ENCODE data around the gene PEF1.

PEF1 gene

GRCh38 chr1:31617218-31617915 is 27.3 kb downstream of the PEF1 start, which contains the start of gene HCRTR1:
Gene HCRTR1 (plus strand): TSS chr1:31617689. CDS start chr1:31619193, 1,504 bp downstream.
- H3K4me1 ChIP-seq (ENCODE audit: control insufficient read depth, insufficient read depth, low read length, poor library complexity, severe bottlenecking), result peaks cover 10% of the 10 kb centered on the region
- no peaks in the 10 kb centered on the region for H3K36me3 ChIP-seq (ENCODE audit: control insufficient read depth, insufficient read depth, low read length)
- no peak within 1 kb of the TSS for H3K27ac ChIP-seq (ENCODE audit: insufficient read depth, low read length, poor library complexity, severe bottlenecking)
- DNase-seq, result no peak
- no peaks in the 10 kb centered on the region for H3K9me3 ChIP-seq (ENCODE audit: control insufficient read depth, low read length)
- peak within 1 kb of the TSS; percentile 46 for H3K4me3 ChIP-seq (ENCODE audit: insufficient read depth, low read depth, low read length, poor library complexity, severe bottlenecking)
- H3K27me3 ChIP-seq (replicated peaks; ENCODE audit: control insufficient read depth, insufficient read depth, low read length, poor library complexity, severe bottlenecking), result peaks cover 9% of the 10 kb centered on the region

DNA sequence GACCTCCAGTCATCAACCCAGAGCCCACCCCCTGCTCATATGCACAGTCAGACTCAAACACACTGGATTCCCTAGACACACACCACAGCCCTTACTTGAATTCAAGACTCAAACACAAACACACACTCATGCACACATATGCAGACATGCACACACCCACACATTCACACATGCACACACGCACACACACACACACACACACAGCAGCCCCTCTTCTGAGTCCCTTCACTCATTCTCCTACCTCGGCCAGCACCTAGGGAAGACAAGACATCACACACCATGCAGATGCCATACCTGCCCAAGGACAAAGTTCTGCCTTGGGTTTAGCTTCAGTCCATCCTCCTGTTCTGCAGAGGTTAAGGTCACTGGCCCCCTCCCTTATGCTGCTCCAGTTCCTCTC is 28.7 kb downstream of the PEF1 start:
- Histone ChIP-seq H3K27me3 (replicated peaks; ENCODE audit: control insufficient read depth, insufficient read depth, low read length, poor library complexity, severe bottlenecking) (peaks cover 9% of the 10 kb centered on the region), H3K27ac (ENCODE audit: insufficient read depth, low read length, poor library complexity, severe bottlenecking) (no peak overlapping the region), H3K4me3 (ENCODE audit: insufficient read depth, low read depth, low read length, poor library complexity, severe bottlenecking) (no peak overlapping the region), H3K9me3 (ENCODE audit: control insufficient read depth, low read length) (no peaks in the 10 kb centered on the region), H3K4me1 (ENCODE audit: control insufficient read depth, insufficient read depth, low read length, poor library complexity, severe bottlenecking) (peaks cover 10% of the 10 kb centered on the region), H3K36me3 (ENCODE audit: control insufficient read depth, insufficient read depth, low read length) (no peaks in the 10 kb centered on the region)
- no peak for DNase-seq

DNA sequence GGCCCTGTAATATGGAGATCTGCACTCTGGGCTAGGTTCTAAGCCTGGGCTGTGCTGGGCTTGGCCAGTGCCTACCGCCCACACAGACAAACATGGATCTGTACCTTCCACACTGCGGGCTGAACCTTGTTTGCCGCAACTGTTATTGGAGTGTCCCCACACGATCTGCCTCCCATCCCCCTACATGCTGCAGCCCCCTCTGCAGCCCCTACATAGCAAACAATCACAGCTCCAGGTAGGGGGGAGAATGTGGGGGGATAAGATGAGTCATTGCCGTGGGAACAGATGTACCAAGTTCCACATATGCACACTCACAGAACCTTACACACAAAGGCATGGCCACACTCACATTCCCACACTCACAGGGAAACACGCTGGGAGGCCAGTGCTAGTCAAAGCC is 29.3 kb downstream of the PEF1 start:
- H3K27me3 ChIP-seq (replicated peaks; ENCODE audit: control insufficient read depth, insufficient read depth, low read length, poor library complexity, severe bottlenecking), result peaks cover 9% of the 10 kb centered on the region
- no peaks in the 10 kb centered on the region for H3K9me3 ChIP-seq (ENCODE audit: control insufficient read depth, low read length)
- DNase-seq, result no peak
- H3K4me1 ChIP-seq (ENCODE audit: control insufficient read depth, insufficient read depth, low read length, poor library complexity, severe bottlenecking), result peaks cover 10% of the 10 kb centered on the region
- no peaks in the 10 kb centered on the region for H3K36me3 ChIP-seq (ENCODE audit: control insufficient read depth, insufficient read depth, low read length)
- H3K27ac ChIP-seq (ENCODE audit: insufficient read depth, low read length, poor library complexity, severe bottlenecking), result no peak overlapping the region
- H3K4me3 ChIP-seq (ENCODE audit: insufficient read depth, low read depth, low read length, poor library complexity, severe bottlenecking), result no peak overlapping the region

GRCh38 chr1:31614414-31615005 is 30.2 kb downstream of the PEF1 start:
- H3K4me3 ChIP-seq (ENCODE audit: insufficient read depth, low read depth, low read length, poor library complexity, severe bottlenecking), result no peak overlapping the region
- H3K27me3 ChIP-seq (replicated peaks; ENCODE audit: control insufficient read depth, insufficient read depth, low read length, poor library complexity, severe bottlenecking), result peaks cover 9% of the 10 kb centered on the region
- peaks cover 10% of the 10 kb centered on the region for H3K4me1 ChIP-seq (ENCODE audit: control insufficient read depth, insufficient read depth, low read length, poor library complexity, severe bottlenecking)
- no peak overlapping the region for H3K27ac ChIP-seq (ENCODE audit: insufficient read depth, low read length, poor library complexity, severe bottlenecking)
- no peaks in the 10 kb centered on the region for H3K9me3 ChIP-seq (ENCODE audit: control insufficient read depth, low read length)
- no peak for DNase-seq
- no peaks in the 10 kb centered on the region for H3K36me3 ChIP-seq (ENCODE audit: control insufficient read depth, insufficient read depth, low read length)

- DNase-seq, result no peak
- H3K27me3 ChIP-seq (replicated peaks; ENCODE audit: control insufficient read depth, insufficient read depth, low read length, poor library complexity, severe bottlenecking), result no peaks in the 10 kb centered on the region
These were observed 35.1 kb downstream of the PEF1 start for GRCh38 chr1:31609514-31610118.

GRCh38 chr1:31607360-31607759 is 37.3 kb downstream of the PEF1 start:
- DNase-seq, result no peak
- Histone ChIP-seq H3K9me3 (ENCODE audit: control insufficient read depth, low read length) (no peaks in the 10 kb centered on the region), H3K4me1 (ENCODE audit: control insufficient read depth, insufficient read depth, low read length, poor library complexity, severe bottlenecking) (no peaks in the 10 kb centered on the region), H3K36me3 (ENCODE audit: control insufficient read depth, insufficient read depth, low read length) (no peaks in the 10 kb centered on the region), H3K27me3 (replicated peaks; ENCODE audit: control insufficient read depth, insufficient read depth, low read length, poor library complexity, severe bottlenecking) (no peaks in the 10 kb centered on the region), H3K4me3 (ENCODE audit: insufficient read depth, low read depth, low read length, poor library complexity, severe bottlenecking) (no peak overlapping the region), H3K27ac (ENCODE audit: insufficient read depth, low read length, poor library complexity, severe bottlenecking) (no peak overlapping the region)

More at GRCh38 chr1:31609514-31610118, 35.1 kb downstream of the PEF1 start:
- Histone ChIP-seq H3K36me3 (ENCODE audit: control insufficient read depth, insufficient read depth, low read length) (no peaks in the 10 kb centered on the region), H3K27ac (ENCODE audit: insufficient read depth, low read length, poor library complexity, severe bottlenecking) (no peak overlapping the region), H3K4me1 (ENCODE audit: control insufficient read depth, insufficient read depth, low read length, poor library complexity, severe bottlenecking) (no peaks in the 10 kb centered on the region), H3K9me3 (ENCODE audit: control insufficient read depth, low read length) (no peaks in the 10 kb centered on the region), H3K4me3 (ENCODE audit: insufficient read depth, low read depth, low read length, poor library complexity, severe bottlenecking) (no peak overlapping the region)

DNA sequence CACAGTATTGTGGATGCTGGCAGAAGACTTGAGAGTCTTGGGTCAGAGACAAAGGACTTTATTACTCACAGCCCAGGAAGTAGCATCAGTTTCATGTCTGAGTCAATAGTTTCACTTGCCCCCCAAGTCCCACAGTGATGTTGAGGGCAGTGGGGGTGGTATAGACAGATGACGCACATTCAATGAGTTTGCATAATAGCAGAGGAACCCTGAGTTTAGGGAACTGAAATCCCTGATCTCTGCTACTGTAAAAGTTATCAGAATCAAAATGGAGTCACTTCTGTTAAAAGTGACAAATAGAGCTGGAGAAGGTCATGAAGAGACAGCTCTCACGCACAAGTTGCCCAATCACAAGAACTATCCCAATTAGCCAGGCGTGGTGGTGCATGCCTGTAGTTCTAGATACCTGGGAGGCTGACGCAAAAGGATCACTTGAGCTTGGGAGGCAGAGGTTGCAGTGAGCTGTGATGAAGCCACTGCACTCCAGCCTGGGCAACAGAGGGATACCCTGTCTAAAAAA is 38.7 kb downstream of the PEF1 start:
- DNase-seq, result no peak
- H3K4me1 ChIP-seq (ENCODE audit: control insufficient read depth, insufficient read depth, low read length, poor library complexity, severe bottlenecking), result no peaks in the 10 kb centered on the region

GRCh38 chr1:31602081-31602480 is 42.6 kb downstream of the PEF1 start:
- H3K9me3 ChIP-seq (ENCODE audit: control insufficient read depth, low read length), result no peaks in the 10 kb centered on the region
- H3K4me3 ChIP-seq (ENCODE audit: insufficient read depth, low read depth, low read length, poor library complexity, severe bottlenecking), result no peak overlapping the region
- no peaks in the 10 kb centered on the region for H3K4me1 ChIP-seq (ENCODE audit: control insufficient read depth, insufficient read depth, low read length, poor library complexity, severe bottlenecking)
- H3K27ac ChIP-seq (ENCODE audit: insufficient read depth, low read length, poor library complexity, severe bottlenecking), result no peak overlapping the region
- DNase-seq, result no peak
- no peaks in the 10 kb centered on the region for H3K36me3 ChIP-seq (ENCODE audit: control insufficient read depth, insufficient read depth, low read length)
- no peaks in the 10 kb centered on the region for H3K27me3 ChIP-seq (replicated peaks; ENCODE audit: control insufficient read depth, insufficient read depth, low read length, poor library complexity, severe bottlenecking)

More for the DNA sequence above, 38.7 kb downstream of the PEF1 start:
- Histone ChIP-seq H3K9me3 (ENCODE audit: control insufficient read depth, low read length) (no peaks in the 10 kb centered on the region), H3K36me3 (ENCODE audit: control insufficient read depth, insufficient read depth, low read length) (no peaks in the 10 kb centered on the region), H3K4me3 (ENCODE audit: insufficient read depth, low read depth, low read length, poor library complexity, severe bottlenecking) (no peak overlapping the region), H3K27me3 (replicated peaks; ENCODE audit: control insufficient read depth, insufficient read depth, low read length, poor library complexity, severe bottlenecking) (no peaks in the 10 kb centered on the region), H3K27ac (ENCODE audit: insufficient read depth, low read length, poor library complexity, severe bottlenecking) (no peak overlapping the region)

GRCh38 chr1:31600641-31601040 is 44.0 kb downstream of the PEF1 start:
- Histone ChIP-seq H3K4me1 (ENCODE audit: control insufficient read depth, insufficient read depth, low read length, poor library complexity, severe bottlenecking) (no peaks in the 10 kb centered on the region), H3K36me3 (ENCODE audit: control insufficient read depth, insufficient read depth, low read length) (no peaks in the 10 kb centered on the region), H3K27me3 (replicated peaks; ENCODE audit: control insufficient read depth, insufficient read depth, low read length, poor library complexity, severe bottlenecking) (no peaks in the 10 kb centered on the region), H3K9me3 (ENCODE audit: control insufficient read depth, low read length) (no peaks in the 10 kb centered on the region), H3K4me3 (ENCODE audit: insufficient read depth, low read depth, low read length, poor library complexity, severe bottlenecking) (no peak overlapping the region), H3K27ac (ENCODE audit: insufficient read depth, low read length, poor library complexity, severe bottlenecking) (no peak overlapping the region)
- no peak for DNase-seq

GRCh38 chr1:31598980-31599379 is 45.7 kb downstream of the PEF1 start:
- Histone ChIP-seq H3K4me3 (ENCODE audit: insufficient read depth, low read depth, low read length, poor library complexity, severe bottlenecking) (no peak overlapping the region), H3K27ac (ENCODE audit: insufficient read depth, low read length, poor library complexity, severe bottlenecking) (no peak overlapping the region), H3K36me3 (ENCODE audit: control insufficient read depth, insufficient read depth, low read length) (no peaks in the 10 kb centered on the region), H3K27me3 (replicated peaks; ENCODE audit: control insufficient read depth, insufficient read depth, low read length, poor library complexity, severe bottlenecking) (no peaks in the 10 kb centered on the region), H3K4me1 (ENCODE audit: control insufficient read depth, insufficient read depth, low read length, poor library complexity, severe bottlenecking) (no peaks in the 10 kb centered on the region), H3K9me3 (ENCODE audit: control insufficient read depth, low read length) (no peaks in the 10 kb centered on the region)
- no peak for DNase-seq

All from effector memory CD4-positive, alpha-beta T cell (primary cell).